Stomach (tissue), 9 donors: ENCODE results near the gene GOLPH3. TPM values are rescaled to one million over a fixed set of nuclear protein-coding genes. Genes with fewer than 3 reads are reported as not detected.

Source experiments
- DNase-seq, 2 donors: peaks; one replicate each; pipeline versions ENCODE4 v3.0.0 to v3.0.0-alpha.2; 2013 to 2019
- H3K27ac ChIP-seq, 5 donors: fragments of 200-600 bp in 4 of 5; sonication (generic) in 4 of 5; one replicate each; pipeline ENCODE4 v1.5.1; 2013 to 2019; ENCODE audit warnings: mild to moderate bottlenecking in 1 of 5, moderate library complexity in 1 of 5
- H3K27me3 ChIP-seq, 3 donors: fragments of 200-600 bp; sonication (generic); one replicate each; pipeline ENCODE4 v1.5.1; 2017 to 2019; ENCODE audit warnings: mixed run types in 1 of 3
- H3K36me3 ChIP-seq, 4 donors: fragments of 200-600 bp; sonication (generic); 1 replicate in 3 of 4; 2 replicates in 1 of 4; pipeline ENCODE4 v1.5.1; 2016 to 2019
- H3K4me1 ChIP-seq, 4 donors: fragments of 200-600 bp; sonication (generic); one replicate each; pipeline ENCODE4 v1.5.1; 2016 to 2019
- H3K4me3 ChIP-seq, 4 donors: fragments of 200-600 bp; sonication (generic) in 3 of 4; one replicate each; pipeline ENCODE4 v1.5.1; 2016 to 2019; ENCODE audit warnings: mild to moderate bottlenecking in 1 of 4
- H3K9me3 ChIP-seq, 4 donors: fragments of 200-600 bp; sonication (generic); one replicate each; pipeline ENCODE4 v1.5.1; 2016 to 2019
- EP300 ChIP-seq: sonication (generic); formaldehyde crosslinking; IDR thresholded peaks from one replicate; pipeline ENCODE4 v1.6.1; 2017; ENCODE audit warnings: antibody characterized with exemption
- POLR2A ChIP-seq, 4 donors: fragments of 450-650 bp; IDR thresholded peaks; one replicate each; pipeline ENCODE4 v1.6.1; 2016; ENCODE audit warnings: antibody characterized with exemption in 4 of 4, control low read depth in 2 of 4, mild to moderate bottlenecking in 1 of 4, moderate library complexity in 1 of 4
- POLR2AphosphoS5 ChIP-seq, 3 donors: sonication (generic); formaldehyde crosslinking; IDR thresholded peaks; one replicate each; pipeline ENCODE4 v1.6.1; 2016; ENCODE audit warnings: antibody characterized with exemption in 3 of 3
- WGBS, 5 donors: extraction: QIAGEN DNeasy Blood & Tissue Kit in 3 of 5; methylation state at CpG; one replicate each; pipeline versions ENCODE4 v1.1.5 to v1.1.7; 2013 to 2018; 5-methylcytosine and 5-hydroxymethylcytosine counted together
- intact Hi-C: fragments of 100-400 bp; cut with DNase I; formaldehyde crosslinking; loops from one replicate; pipeline ENCODE4 v1.15.1; 2023; ENCODE audit warnings: low total_unique reads
- polyA plus RNA-seq, 3 donors: library from polyadenylated mRNA; stranded (reverse); fragments of 200-250 nt; gene quantifications; one replicate each; pipeline ENCODE4 v1.2.3, GENCODE V29; 2013
- total RNA-seq, 5 donors: library from RNA; depleted of rRNA; stranded (reverse); fragments of >200 nt; gene quantifications; one replicate each; pipeline versions ENCODE4 v1.1.0 to v1.2.3, GENCODE V29; 2014 to 2016
- TF ChIP-seq, protein P1 (sequence below), 7 experiments: fragments of 450-650 bp in 4 of 7; fragments of 200-600 bp in 3 of 7; sonication (generic) in 3 of 7; IDR thresholded peaks; one replicate each; pipeline ENCODE4 v1.5.1; 2016 to 2019; ENCODE audit warnings: antibody characterized with exemption in 7 of 7, control low read depth in 2 of 7, mild to moderate bottlenecking in 1 of 7
- donor health status: healthy with polysubstance abuse.
- donor health status: Bipolar disorder and iron deficiency.
- donor health status: healthy.

GOLPH3 gene
- total and polyA plus RNA-seq, 8 donors: 38.3 to 171 (median 92.7) TPM

- DNase-seq: peak; percentile 95 to 97
- H3K4me3 ChIP-seq: peak overlapping the region in 3 of 4 donors; percentile 6 to 25 (median 17)
- intact Hi-C loops: no loop called here
Observed at GRCh38 chr5:32193591-32193990, 19.5 kb upstream of the GOLPH3 start.

DNA sequence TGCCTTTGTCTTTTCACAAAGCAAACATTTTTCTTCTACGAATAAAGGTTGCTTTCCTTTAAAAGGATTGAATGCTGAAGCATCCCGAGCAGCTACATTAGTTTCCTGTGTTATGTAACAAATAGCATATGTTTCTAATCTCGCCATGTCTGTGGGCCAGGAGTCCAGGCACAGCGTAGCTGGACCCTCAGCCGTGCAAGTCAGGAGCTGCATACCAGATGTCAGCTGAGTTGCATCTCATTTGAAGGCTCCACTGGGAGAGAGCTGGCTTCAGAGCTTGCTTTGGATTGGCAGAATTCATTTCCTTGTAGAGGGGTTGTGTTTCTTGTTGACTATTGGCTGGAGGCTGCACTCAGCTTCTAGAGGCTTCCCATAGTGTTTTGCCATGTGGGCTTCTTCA, 16.0 kb upstream of the GOLPH3 start:
- Histone ChIP-seq H3K27me3 (no peaks in the 10 kb centered on the region), H3K4me3 (no peak overlapping the region), H3K4me1 (peaks cover 11 to 19% (median 14%) of the 10 kb centered on the region in 4 donors), H3K27ac (no peak overlapping the region), H3K36me3 (no peaks in the 10 kb centered on the region), H3K9me3 (peaks cover 0 to 5% (median 0%) of the 10 kb centered on the region in 4 donors)
- intact Hi-C loops: no loop called here
- DNase-seq: peak in 1 of 2 donors; percentile 86
- TF ChIP-seq POLR2A (IDR thresholded peaks at IDR 0.05): no peak
- TF ChIP-seq POLR2AphosphoS5 (IDR thresholded peaks at IDR 0.05): no peak
- TF ChIP-seq, protein P1, sequence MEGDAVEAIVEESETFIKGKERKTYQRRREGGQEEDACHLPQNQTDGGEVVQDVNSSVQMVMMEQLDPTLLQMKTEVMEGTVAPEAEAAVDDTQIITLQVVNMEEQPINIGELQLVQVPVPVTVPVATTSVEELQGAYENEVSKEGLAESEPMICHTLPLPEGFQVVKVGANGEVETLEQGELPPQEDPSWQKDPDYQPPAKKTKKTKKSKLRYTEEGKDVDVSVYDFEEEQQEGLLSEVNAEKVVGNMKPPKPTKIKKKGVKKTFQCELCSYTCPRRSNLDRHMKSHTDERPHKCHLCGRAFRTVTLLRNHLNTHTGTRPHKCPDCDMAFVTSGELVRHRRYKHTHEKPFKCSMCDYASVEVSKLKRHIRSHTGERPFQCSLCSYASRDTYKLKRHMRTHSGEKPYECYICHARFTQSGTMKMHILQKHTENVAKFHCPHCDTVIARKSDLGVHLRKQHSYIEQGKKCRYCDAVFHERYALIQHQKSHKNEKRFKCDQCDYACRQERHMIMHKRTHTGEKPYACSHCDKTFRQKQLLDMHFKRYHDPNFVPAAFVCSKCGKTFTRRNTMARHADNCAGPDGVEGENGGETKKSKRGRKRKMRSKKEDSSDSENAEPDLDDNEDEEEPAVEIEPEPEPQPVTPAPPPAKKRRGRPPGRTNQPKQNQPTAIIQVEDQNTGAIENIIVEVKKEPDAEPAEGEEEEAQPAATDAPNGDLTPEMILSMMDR (IDR thresholded peaks at IDR 0.05): no peak
- TF ChIP-seq EP300: no peak
- 57 to 79% (median 70%) methylated on average over 5 of the region's 5 CpGs for WGBS, 5 donors

More at GRCh38 chr5:32193591-32193990, 19.5 kb upstream of the GOLPH3 start:
- Histone ChIP-seq H3K9me3 (no peaks in the 10 kb centered on the region), H3K4me1 (peaks cover 11 to 19% (median 14%) of the 10 kb centered on the region in 4 donors), H3K27ac (peak overlapping the region; percentile 76 to 85 (median 79)), H3K36me3 (no peaks in the 10 kb centered on the region), H3K27me3 (no peaks in the 10 kb centered on the region)
- TF ChIP-seq EP300 (peak; percentile 83), POLR2A (IDR thresholded peaks at IDR 0.05) (no peak), POLR2AphosphoS5 (IDR thresholded peaks at IDR 0.05) (peak; percentile 68 to 93 (median 68))
- TF ChIP-seq, protein P1 (IDR thresholded peaks at IDR 0.05): no peak
- 3 to 13% (median 6%) methylated on average over 7 of the region's 7 CpGs for WGBS, 5 donors

GRCh38 chr5:32187675-32188074, 13.6 kb upstream of the GOLPH3 start:
- H3K9me3 ChIP-seq: peaks cover 0 to 5% (median 0%) of the 10 kb centered on the region in 4 donors
- no peak for DNase-seq
- intact Hi-C loops: no loop called here

DNA sequence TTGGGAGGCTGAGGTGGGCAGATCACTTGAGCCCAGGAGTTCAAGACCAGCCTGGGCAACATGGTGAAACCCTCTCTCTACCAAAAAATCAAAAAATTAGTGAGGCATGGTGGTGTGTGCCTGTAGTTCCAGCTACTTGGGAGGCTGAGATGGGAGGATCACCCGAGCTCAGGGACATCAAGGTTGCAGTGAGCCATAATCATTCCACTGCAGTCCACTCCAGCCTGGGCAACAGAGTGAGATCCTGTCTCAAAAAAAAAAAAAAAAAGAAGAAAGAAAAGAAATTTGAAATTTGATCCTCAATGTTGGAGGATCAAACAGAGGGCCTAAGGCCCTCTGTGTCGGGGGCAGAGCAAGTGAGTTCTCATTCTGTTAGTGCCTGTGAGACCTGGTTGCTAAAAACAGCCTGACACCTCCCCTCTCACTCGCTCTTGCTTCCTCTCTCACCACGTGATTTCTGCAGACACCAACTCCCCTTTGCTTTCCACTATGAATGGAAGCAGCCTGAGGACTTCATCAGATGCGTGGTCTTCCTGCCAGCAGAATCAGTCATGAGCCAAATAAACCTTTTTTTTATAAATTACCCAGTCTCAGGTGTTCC, 8.4 kb upstream of the GOLPH3 start:
- no peak overlapping the region for H3K4me3 ChIP-seq
- no peak overlapping the region for H3K27ac ChIP-seq
- H3K36me3 ChIP-seq: no peaks in the 10 kb centered on the region
- no peaks in the 10 kb centered on the region for H3K4me1 ChIP-seq
- no peak for DNase-seq
- H3K9me3 ChIP-seq: peaks cover 0 to 3% (median 0%) of the 10 kb centered on the region in 4 donors
- TF ChIP-seq EP300 (no peak), POLR2A (IDR thresholded peaks at IDR 0.05) (no peak)
- WGBS, 5 donors: 76 to 86% (median 78%) methylated on average over 5 of the region's 5 CpGs
- intact Hi-C loops: no loop called here
- H3K27me3 ChIP-seq: no peaks in the 10 kb centered on the region

More at GRCh38 chr5:32187675-32188074, 13.6 kb upstream of the GOLPH3 start:
- TF ChIP-seq EP300 (no peak), POLR2A (IDR thresholded peaks at IDR 0.05) (no peak), POLR2AphosphoS5 (IDR thresholded peaks at IDR 0.05) (no peak)
- TF ChIP-seq, protein P1 (IDR thresholded peaks at IDR 0.05): no peak
- Histone ChIP-seq H3K36me3 (no peaks in the 10 kb centered on the region), H3K4me3 (no peak overlapping the region), H3K27me3 (no peaks in the 10 kb centered on the region), H3K27ac (no peak overlapping the region), H3K4me1 (peaks cover 0 to 2% (median under 1%) of the 10 kb centered on the region in 4 donors)
